Measurements from ENCODE around the gene SLCO2B1.

Gene SLCO2B1

GRCh38 chr11:75219869-75220268 lies 69.0 kb downstream of the SLCO2B1 start:
- H3K4me2 ChIP-seq (ENCODE audit: insufficient read depth, low read length, poor library complexity, severe bottlenecking) = no peak overlapping the region
- H3K18ac ChIP-seq (ENCODE audit: low read length) = no peak overlapping the region
- H3K9ac ChIP-seq (ENCODE audit: low read depth, low read length, poor library complexity) = no peak overlapping the region
- H3K36me3 ChIP-seq (replicated peaks in 1 of 2; ENCODE audit: control insufficient read depth in 2 of 2, insufficient read depth in 2 of 2, low read length in 2 of 2) = no peaks in the 10 kb centered on the region
- no peaks in the 10 kb centered on the region for H3K9me3 ChIP-seq (replicated peaks in 1 of 2; ENCODE audit: control insufficient read depth in 2 of 2, insufficient read depth in 1 of 2, low read depth in 1 of 2, low read length in 2 of 2)
- H2BK5ac ChIP-seq (ENCODE audit: low read length) = no peak overlapping the region
- no peak overlapping the region for H2BK120ac ChIP-seq (ENCODE audit: low read depth, low read length)
- H3K27ac ChIP-seq (replicated peaks; ENCODE audit: low read length) = no peak overlapping the region
- H2BK12ac ChIP-seq (ENCODE audit: low read length) = no peak overlapping the region
- H3K4ac ChIP-seq (ENCODE audit: low read length) = no peak overlapping the region
- H3K4me3 ChIP-seq (ENCODE audit: low read length in 2 of 2) = no peak overlapping the region
- no peak overlapping the region for H4K91ac ChIP-seq (ENCODE audit: low read depth, low read length, poor library complexity)
- H2BK15ac ChIP-seq (ENCODE audit: low read length) = no peak overlapping the region
- no peaks in the 10 kb centered on the region for H3K4me1 ChIP-seq (ENCODE audit: control insufficient read depth in 2 of 2, insufficient read depth in 1 of 2, low read depth in 1 of 2, low read length in 2 of 2)
- H3K27me3 ChIP-seq (ENCODE audit: control insufficient read depth in 3 of 3, insufficient read depth in 3 of 3, low read depth in 1 of 3, low read length in 3 of 3) = peaks cover 0 to 7% (median 0%) of the 10 kb centered on the region in 3 experiments
- H3K14ac ChIP-seq (ENCODE audit: low read length) = no peak overlapping the region
- no peak overlapping the region for H3K23ac ChIP-seq (ENCODE audit: low read depth, low read length, poor library complexity)
- H2AFZ ChIP-seq (ENCODE audit: low read length) = no peak overlapping the region
- DNase-seq (ENCODE audit: low spot score) = no peak
- no peak overlapping the region for H4K8ac ChIP-seq (ENCODE audit: low read depth, low read length)
- no peaks in the 10 kb centered on the region for H3K79me1 ChIP-seq (ENCODE audit: low read depth, low read length)
- WGBS, 2 donors (ENCODE audit: extremely low coverage in 2 of 2, insufficient read length in 2 of 2, insufficient replicate concordance in 1 of 2) = no CpG with 5 or more reads among the region's 2 CpGs
- H2AK5ac ChIP-seq (ENCODE audit: low read depth, low read length) = no peak overlapping the region

- no peak for DNase-seq (ENCODE audit: low spot score)
- Histone ChIP-seq H4K8ac (ENCODE audit: low read depth, low read length) (no peak overlapping the region), H2AFZ (ENCODE audit: low read length) (no peak overlapping the region), H3K79me1 (ENCODE audit: low read depth, low read length) (no peaks in the 10 kb centered on the region), H2BK15ac (ENCODE audit: low read length) (no peak overlapping the region), H3K36me3 (replicated peaks in 1 of 2; ENCODE audit: control insufficient read depth in 2 of 2, insufficient read depth in 2 of 2, low read length in 2 of 2) (no peaks in the 10 kb centered on the region), H3K9ac (ENCODE audit: low read depth, low read length, poor library complexity) (no peak overlapping the region), H3K4me1 (ENCODE audit: control insufficient read depth in 2 of 2, insufficient read depth in 1 of 2, low read depth in 1 of 2, low read length in 2 of 2) (peaks cover 0 to 3% of the 10 kb centered on the region in 2 donors), H3K4me2 (ENCODE audit: insufficient read depth, low read length, poor library complexity, severe bottlenecking) (no peak overlapping the region), H4K91ac (ENCODE audit: low read depth, low read length, poor library complexity) (no peak overlapping the region), H3K9me3 (replicated peaks in 1 of 2; ENCODE audit: control insufficient read depth in 2 of 2, insufficient read depth in 1 of 2, low read depth in 1 of 2, low read length in 2 of 2) (no peaks in the 10 kb centered on the region), H3K4ac (ENCODE audit: low read length) (no peak overlapping the region), H3K4me3 (ENCODE audit: low read length in 2 of 2) (no peak overlapping the region), H2BK120ac (ENCODE audit: low read depth, low read length) (no peak overlapping the region), H3K23ac (ENCODE audit: low read depth, low read length, poor library complexity) (peak overlapping the region; percentile 75), H3K27me3 (ENCODE audit: control insufficient read depth in 3 of 3, insufficient read depth in 3 of 3, low read depth in 1 of 3, low read length in 3 of 3) (peaks cover 0 to 3% (median 0%) of the 10 kb centered on the region in 3 experiments), H2BK12ac (ENCODE audit: low read length) (no peak overlapping the region), H3K27ac (replicated peaks; ENCODE audit: low read length) (no peak overlapping the region), H3K18ac (ENCODE audit: low read length) (peak overlapping the region; percentile 53), H3K14ac (ENCODE audit: low read length) (no peak overlapping the region), H2BK5ac (ENCODE audit: low read length) (no peak overlapping the region), H2AK5ac (ENCODE audit: low read depth, low read length) (no peak overlapping the region)
- no CpG with 5 or more reads among the region's 5 CpGs for whole genome bisulfite sequencing, 2 donors (ENCODE audit: extremely low coverage in 2 of 2, insufficient read length in 2 of 2, insufficient replicate concordance in 1 of 2)
These were observed 73.2 kb downstream of the SLCO2B1 start for GRCh38 chr11:75223954-75224643.

GRCh38 chr11:75225794-75226193 lies 74.9 kb downstream of the SLCO2B1 start:
- no peaks in the 10 kb centered on the region for H3K36me3 ChIP-seq (replicated peaks in 1 of 2; ENCODE audit: control insufficient read depth in 2 of 2, insufficient read depth in 2 of 2, low read length in 2 of 2)
- no peak overlapping the region for H2BK12ac ChIP-seq (ENCODE audit: low read length)
- H4K8ac ChIP-seq (ENCODE audit: low read depth, low read length) = no peak overlapping the region
- H2AK5ac ChIP-seq (ENCODE audit: low read depth, low read length) = no peak overlapping the region
- H3K18ac ChIP-seq (ENCODE audit: low read length) = no peak overlapping the region
- no peak overlapping the region for H3K4me2 ChIP-seq (ENCODE audit: insufficient read depth, low read length, poor library complexity, severe bottlenecking)
- no peak overlapping the region for H4K91ac ChIP-seq (ENCODE audit: low read depth, low read length, poor library complexity)
- no peaks in the 10 kb centered on the region for H3K9me3 ChIP-seq (replicated peaks in 1 of 2; ENCODE audit: control insufficient read depth in 2 of 2, insufficient read depth in 1 of 2, low read depth in 1 of 2, low read length in 2 of 2)
- H2AFZ ChIP-seq (ENCODE audit: low read length) = no peak overlapping the region
- peaks cover 0 to 3% (median 0%) of the 10 kb centered on the region in 3 experiments for H3K27me3 ChIP-seq (ENCODE audit: control insufficient read depth in 3 of 3, insufficient read depth in 3 of 3, low read depth in 1 of 3, low read length in 3 of 3)
- no peak overlapping the region for H2BK5ac ChIP-seq (ENCODE audit: low read length)
- H3K14ac ChIP-seq (ENCODE audit: low read length) = no peak overlapping the region
- no peak overlapping the region for H3K27ac ChIP-seq (replicated peaks; ENCODE audit: low read length)
- no peak for DNase-seq (ENCODE audit: low spot score)
- peaks cover 0 to 3% of the 10 kb centered on the region in 2 donors for H3K4me1 ChIP-seq (ENCODE audit: control insufficient read depth in 2 of 2, insufficient read depth in 1 of 2, low read depth in 1 of 2, low read length in 2 of 2)
- H3K23ac ChIP-seq (ENCODE audit: low read depth, low read length, poor library complexity) = no peak overlapping the region
- no peak overlapping the region for H3K4ac ChIP-seq (ENCODE audit: low read length)
- H3K9ac ChIP-seq (ENCODE audit: low read depth, low read length, poor library complexity) = no peak overlapping the region
- no peak overlapping the region for H2BK15ac ChIP-seq (ENCODE audit: low read length)
- H3K79me1 ChIP-seq (ENCODE audit: low read depth, low read length) = no peaks in the 10 kb centered on the region
- no peak overlapping the region for H3K4me3 ChIP-seq (ENCODE audit: low read length in 2 of 2)
- H2BK120ac ChIP-seq (ENCODE audit: low read depth, low read length) = no peak overlapping the region
- no CpG with 5 or more reads among the region's 4 CpGs for whole genome bisulfite sequencing, 2 donors (ENCODE audit: extremely low coverage in 2 of 2, insufficient read length in 2 of 2, insufficient replicate concordance in 1 of 2)

- DNase-seq (ENCODE audit: low spot score) = no peak
- H3K36me3 ChIP-seq (replicated peaks in 1 of 2; ENCODE audit: control insufficient read depth in 2 of 2, insufficient read depth in 2 of 2, low read length in 2 of 2) = no peaks in the 10 kb centered on the region
- WGBS, 2 donors (ENCODE audit: extremely low coverage in 2 of 2, insufficient read length in 2 of 2, insufficient replicate concordance in 1 of 2) = no CpG with 5 or more reads among the region's 2 CpGs
These were observed 78.6 kb downstream of the SLCO2B1 start for GRCh38 chr11:75229466-75229865.

More at GRCh38 chr11:75229466-75229865, 78.6 kb downstream of the SLCO2B1 start:
- no peak overlapping the region for H3K27ac ChIP-seq (replicated peaks; ENCODE audit: low read length)
- H2BK12ac ChIP-seq (ENCODE audit: low read length) = no peak overlapping the region
- no peak overlapping the region for H2AFZ ChIP-seq (ENCODE audit: low read length)
- no peak overlapping the region for H2BK15ac ChIP-seq (ENCODE audit: low read length)
- H3K4me3 ChIP-seq (ENCODE audit: low read length in 2 of 2) = no peak overlapping the region
- no peak overlapping the region for H4K8ac ChIP-seq (ENCODE audit: low read depth, low read length)
- H3K18ac ChIP-seq (ENCODE audit: low read length) = no peak overlapping the region
- H3K9me3 ChIP-seq (replicated peaks in 1 of 2; ENCODE audit: control insufficient read depth in 2 of 2, insufficient read depth in 1 of 2, low read depth in 1 of 2, low read length in 2 of 2) = no peaks in the 10 kb centered on the region
- H3K4ac ChIP-seq (ENCODE audit: low read length) = no peak overlapping the region
- H3K27me3 ChIP-seq (ENCODE audit: control insufficient read depth in 3 of 3, insufficient read depth in 3 of 3, low read depth in 1 of 3, low read length in 3 of 3) = no peaks in the 10 kb centered on the region
- no peak overlapping the region for H3K4me2 ChIP-seq (ENCODE audit: insufficient read depth, low read length, poor library complexity, severe bottlenecking)
- H2AK5ac ChIP-seq (ENCODE audit: low read depth, low read length) = no peak overlapping the region
- H4K91ac ChIP-seq (ENCODE audit: low read depth, low read length, poor library complexity) = no peak overlapping the region
- H2BK120ac ChIP-seq (ENCODE audit: low read depth, low read length) = no peak overlapping the region
- no peak overlapping the region for H3K9ac ChIP-seq (ENCODE audit: low read depth, low read length, poor library complexity)
- no peak overlapping the region for H3K14ac ChIP-seq (ENCODE audit: low read length)
- no peaks in the 10 kb centered on the region for H3K79me1 ChIP-seq (ENCODE audit: low read depth, low read length)
- no peak overlapping the region for H2BK5ac ChIP-seq (ENCODE audit: low read length)
- peaks cover 0 to 3% of the 10 kb centered on the region in 2 donors for H3K4me1 ChIP-seq (ENCODE audit: control insufficient read depth in 2 of 2, insufficient read depth in 1 of 2, low read depth in 1 of 2, low read length in 2 of 2)
- no peak overlapping the region for H3K23ac ChIP-seq (ENCODE audit: low read depth, low read length, poor library complexity)

All from neuronal stem cell (in vitro differentiated cells).